GM12875 (cell line): Measurements from ENCODE around the gene CDH20.

Experiments used
- H3K4me3 ChIP-seq: one replicate; pipeline ENCODE4 v1.5.1; 2011; ENCODE audit warnings: low read depth, low read length, control low read depth
- CTCF ChIP-seq: IDR thresholded peaks from 2 replicates; pipeline ENCODE4 v1.5.1; 2011; ENCODE audit warnings: low read depth, mild to moderate bottlenecking, control low read depth, inconsistent platforms, low read length, moderate library complexity, borderline replicate concordance; ENCODE audit not compliant: insufficient read depth

CDH20 gene

GRCh38 chr18:61579581-61579980, 246.4 kb downstream of the CDH20 start:
- no peak overlapping the region for H3K4me3 ChIP-seq
- no peak for TF ChIP-seq CTCF

GRCh38 chr18:61580046-61580445, 246.8 kb downstream of the CDH20 start:
- TF ChIP-seq CTCF, result no peak
- H3K4me3 ChIP-seq, result no peak overlapping the region

GRCh38 chr18:61581578-61582201, 248.5 kb downstream of the CDH20 start:
- TF ChIP-seq CTCF, result peak; percentile 91
- no peak overlapping the region for H3K4me3 ChIP-seq

GRCh38 chr18:61582202-61582710, 249.0 kb downstream of the CDH20 start:
- no peak overlapping the region for H3K4me3 ChIP-seq
- TF ChIP-seq CTCF, result no peak

- H3K4me3 ChIP-seq, result no peak overlapping the region
- TF ChIP-seq CTCF, result no peak
These were observed 250.3 kb downstream of the CDH20 start for GRCh38 chr18:61583548-61583947.

- TF ChIP-seq CTCF, result no peak
- H3K4me3 ChIP-seq, result no peak overlapping the region
These were observed 254.6 kb downstream of the CDH20 start for GRCh38 chr18:61587865-61588264.

GRCh38 chr18:61589053-61589723, 256.0 kb downstream of the CDH20 start:
- no peak overlapping the region for H3K4me3 ChIP-seq
- no peak for TF ChIP-seq CTCF
